K562 (cell line): ENCODE data around the gene DNMT3A. TPM values are rescaled to one million over a fixed set of nuclear protein-coding genes. Genes with fewer than 3 reads are reported as not detected.

Source experiments
- MYBL2 ChIP-seq, 2 experiments: fragments of 450-650 bp in 1 of 2; sonication (generic) in 1 of 2; formaldehyde crosslinking in 1 of 2; IDR thresholded peaks; 2 replicates each; pipeline versions ENCODE4 v1.6.1 to v1.8.1; 2017 to 2022; ENCODE audit warnings: borderline replicate concordance in 1 of 2, inconsistent platforms in 1 of 2, low read depth in 1 of 2, mild to moderate bottlenecking in 1 of 2, missing genetic modification reagents in 1 of 2, moderate library complexity in 1 of 2
- SIX5 ChIP-seq, 2 experiments: IDR thresholded peaks; 2 replicates each; pipeline ENCODE4 v1.6.1; 2011; ENCODE audit warnings: low read length in 2 of 2, borderline replicate concordance in 1 of 2, low read depth in 1 of 2, mild to moderate bottlenecking in 1 of 2, moderate library complexity in 1 of 2; ENCODE audit not compliant: insufficient read depth in 1 of 2
- ZBTB33 ChIP-seq: sonication (generic); formaldehyde crosslinking; IDR thresholded peaks from 2 replicates; pipeline ENCODE4 v1.8.1; 2023; ENCODE audit warnings: mild to moderate bottlenecking, missing genetic modification reagents
- polyA plus RNA-seq, 8 experiments: library from polyadenylated mRNA; depleted of rRNA in 4 of 8; stranded (reverse) in 5 of 8; unstranded in 3 of 8; fragments of >200 nt; fragmentation: Nextera tagmentation in 2 of 8; fragmentation: Illumina TruSeq in 1 of 8; extraction: Ambion mirVana in 2 of 8; extraction: Trizol in 1 of 8; gene quantifications; 2 replicates each; pipeline versions ENCODE4 v1.2.1 to v1.2.3, GENCODE V29; 2011 to 2014; ENCODE audit warnings: inconsistent platforms in 1 of 8, missing spikeins in 1 of 8
- total RNA-seq, 7 experiments: library from RNA; depleted of rRNA in 6 of 7; stranded (reverse); fragments of >200 nt in 6 of 7; fragmentation: Illumina TruSeq in 2 of 7; extraction: Trizol in 2 of 7; gene quantifications; 2 replicates each; pipeline versions ENCODE4 v1.2.1 to v1.2.3, GENCODE V29; 2011 to 2021; ENCODE audit warnings: low replicate concordance in 1 of 7
- TF ChIP-seq, protein P1 (sequence below), 2 experiments: IDR thresholded peaks; 2 replicates each; pipeline ENCODE4 v1.6.1; 2011; ENCODE audit warnings: borderline replicate concordance in 1 of 2, control low read depth in 1 of 2, low read depth in 1 of 2, low read length in 1 of 2, mild to moderate bottlenecking in 1 of 2, mixed read lengths in 1 of 2, moderate library complexity in 1 of 2; ENCODE audit not compliant: insufficient read depth in 1 of 2, insufficient read length in 1 of 2, poor library complexity in 1 of 2, severe bottlenecking in 1 of 2; ENCODE audit errors: extremely low read depth in 1 of 2

Gene DNMT3A
- total and polyA plus RNA-seq, 9 of the 15 experiments (the other 6 are each of a cell fraction or from before 2014, with no cell fraction given) = 3.0 to 16.0 (median 6.1) TPM

- TF ChIP-seq, protein P1, sequence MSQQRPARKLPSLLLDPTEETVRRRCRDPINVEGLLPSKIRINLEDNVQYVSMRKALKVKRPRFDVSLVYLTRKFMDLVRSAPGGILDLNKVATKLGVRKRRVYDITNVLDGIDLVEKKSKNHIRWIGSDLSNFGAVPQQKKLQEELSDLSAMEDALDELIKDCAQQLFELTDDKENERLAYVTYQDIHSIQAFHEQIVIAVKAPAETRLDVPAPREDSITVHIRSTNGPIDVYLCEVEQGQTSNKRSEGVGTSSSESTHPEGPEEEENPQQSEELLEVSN (IDR thresholded peaks at IDR 0.05; ENCODE audit: borderline replicate concordance in 1 of 2, extremely low read depth in 1 of 2, insufficient read depth in 1 of 2, insufficient read length in 1 of 2, low read depth in 1 of 2, low read length in 1 of 2, poor library complexity in 1 of 2, severe bottlenecking in 1 of 2) = peak in 1 of 2 experiments; percentile 8
- TF ChIP-seq ZBTB33 (CRISPR knock-in tag) = peak; percentile 98
- TF ChIP-seq MYBL2 (IDR thresholded peaks at IDR 0.05; ENCODE audit: low read depth) = no peak
- no peak for TF ChIP-seq MYBL2 (CRISPR knock-in tag; IDR thresholded peaks at IDR 0.05; ENCODE audit: borderline replicate concordance)
- TF ChIP-seq SIX5 (IDR thresholded peaks at IDR 0.05; ENCODE audit: borderline replicate concordance in 1 of 2, insufficient read depth in 1 of 2, low read depth in 1 of 2, low read length in 2 of 2) = no peak
Observed at GRCh38 chr2:25362434-25363145, 20.9 kb upstream of the DNMT3A start (continued).
